H9 (cell line): Measurements from ENCODE around the gene RBKS. TPM values are rescaled to one million over a fixed set of nuclear protein-coding genes. Genes with fewer than 3 reads are reported as not detected.

Source experiments
- DNase-seq: peaks from one replicate; pipeline ENCODE4 v3.0.0-alpha.2; 2017
- H2AFZ ChIP-seq: one replicate; pipeline ENCODE4 v1.6.1; 2013; ENCODE audit warnings: mild to moderate bottlenecking, low read length, control low read depth, moderate library complexity
- H2AK5ac ChIP-seq: 2 replicates; pipeline ENCODE4 v1.6.1; 2013; ENCODE audit warnings: low read length, control low read depth, mixed read lengths; ENCODE audit not compliant: insufficient read length
- H2BK120ac ChIP-seq: one replicate; pipeline ENCODE4 v1.6.1; 2013; ENCODE audit warnings: low read depth, mild to moderate bottlenecking, low read length, control low read depth, inconsistent platforms; ENCODE audit not compliant: poor library complexity, severe bottlenecking
- H2BK12ac ChIP-seq: 2 replicates; pipeline ENCODE4 v1.6.1; 2013; ENCODE audit warnings: low read length, control low read depth, mixed read lengths, low read depth; ENCODE audit not compliant: insufficient read length
- H2BK15ac ChIP-seq: 2 replicates; pipeline ENCODE4 v1.6.1; 2013; ENCODE audit warnings: low read depth, low read length, control low read depth
- H2BK20ac ChIP-seq: one replicate; pipeline ENCODE4 v1.6.1; 2013; ENCODE audit warnings: low read depth, mild to moderate bottlenecking, low read length, control low read depth, inconsistent platforms; ENCODE audit not compliant: poor library complexity, severe bottlenecking
- H2BK5ac ChIP-seq: 2 replicates; pipeline ENCODE4 v1.6.1; 2013; ENCODE audit warnings: low read length, control low read depth, mixed read lengths; ENCODE audit not compliant: insufficient read length
- H3K14ac ChIP-seq: 2 replicates; pipeline ENCODE4 v1.6.1; 2013; ENCODE audit warnings: low read length, control low read depth; ENCODE audit not compliant: insufficient read depth
- H3K18ac ChIP-seq: 2 replicates; pipeline ENCODE4 v1.6.1; 2013; ENCODE audit warnings: low read depth, mild to moderate bottlenecking, mixed read lengths, low read length, control low read depth; ENCODE audit not compliant: insufficient read length
- H3K23ac ChIP-seq: 2 replicates; pipeline ENCODE4 v1.6.1; 2013; ENCODE audit warnings: low read length, control low read depth, mixed read lengths, low read depth; ENCODE audit not compliant: insufficient read length
- H3K23me2 ChIP-seq: 2 replicates; pipeline ENCODE4 v1.6.1; 2013; ENCODE audit warnings: low read depth, mild to moderate bottlenecking, mixed read lengths, low read length, control low read depth; ENCODE audit not compliant: insufficient read length, poor library complexity, severe bottlenecking
- H3K27ac ChIP-seq: 2 replicates; pipeline ENCODE4 v1.5.1; 2013; ENCODE audit warnings: low read length, control low read depth, mixed read lengths, low read depth; ENCODE audit not compliant: insufficient read length
- H3K27me3 ChIP-seq: 2 replicates; pipeline ENCODE4 v1.6.1; 2013; ENCODE audit warnings: low read length, control low read depth, inconsistent platforms; ENCODE audit not compliant: insufficient read depth
- H3K4ac ChIP-seq: 2 replicates; pipeline ENCODE4 v1.6.1; 2013; ENCODE audit warnings: low read depth, mild to moderate bottlenecking, control low read depth, inconsistent platforms, low read length, moderate library complexity
- H3K4me1 ChIP-seq: 2 replicates; pipeline ENCODE4 v1.6.1; 2013; ENCODE audit warnings: low read length, control low read depth, inconsistent platforms; ENCODE audit not compliant: insufficient read depth
- H3K4me2 ChIP-seq: 2 replicates; pipeline ENCODE4 v1.6.1; 2013; ENCODE audit warnings: low read length, control low read depth, mixed read lengths; ENCODE audit not compliant: insufficient read length, insufficient read depth
- H3K56ac ChIP-seq: 2 replicates; pipeline ENCODE4 v1.6.1; 2013; ENCODE audit warnings: low read depth, mild to moderate bottlenecking, mixed read lengths, low read length, control low read depth; ENCODE audit not compliant: insufficient read length
- H3K79me1 ChIP-seq: 2 replicates; pipeline ENCODE4 v1.6.1; 2013; ENCODE audit warnings: low read depth, mild to moderate bottlenecking, moderate library complexity, low read length, control low read depth, inconsistent platforms; ENCODE audit not compliant: insufficient read depth, poor library complexity, severe bottlenecking
- H3K79me2 ChIP-seq: 2 replicates; pipeline ENCODE4 v1.6.1; 2013; ENCODE audit warnings: low read length, control low read depth, inconsistent platforms; ENCODE audit not compliant: insufficient read depth
- H3K9ac ChIP-seq: 2 replicates; pipeline ENCODE4 v1.6.1; 2013; ENCODE audit warnings: low read length, control low read depth, mixed read lengths; ENCODE audit not compliant: insufficient read length; ENCODE audit errors: extremely low read depth
- H3K9me3 ChIP-seq: one replicate; pipeline ENCODE4 v1.6.1; 2013; ENCODE audit warnings: low read depth, low read length, inconsistent platforms; ENCODE audit not compliant: control insufficient read depth
- H3T11ph ChIP-seq: one replicate; pipeline ENCODE4 v1.6.1; 2013; ENCODE audit warnings: mild to moderate bottlenecking, low read length, control low read depth, inconsistent platforms
- H4K20me1 ChIP-seq: one replicate; pipeline ENCODE4 v1.6.1; 2013; ENCODE audit not compliant: control insufficient read depth, insufficient read length, insufficient read depth
- H4K5ac ChIP-seq: 2 replicates; pipeline ENCODE4 v1.6.1; 2013; ENCODE audit warnings: low read depth, mild to moderate bottlenecking, mixed read lengths, low read length, control low read depth; ENCODE audit not compliant: insufficient read length
- H4K8ac ChIP-seq: replicated peaks from 2 replicates; pipeline ENCODE4 v1.6.1; 2013; ENCODE audit warnings: low read length, control low read depth, mixed read lengths, low read depth; ENCODE audit not compliant: insufficient read length
- H4K91ac ChIP-seq: 2 replicates; pipeline ENCODE4 v1.6.1; 2013; ENCODE audit warnings: low read depth, mild to moderate bottlenecking, moderate library complexity, mixed read lengths, low read length, control low read depth; ENCODE audit not compliant: insufficient read length
- H3K27ac Mint-ChIP-seq, 3 experiments: 2 replicates in 2 of 3; 3 replicates in 1 of 3; pipeline ENCODE4 v1.8.0; 2020 to 2021; ENCODE audit warnings: mixed read lengths in 3 of 3, mild to moderate bottlenecking in 1 of 3, moderate library complexity in 1 of 3
- H3K27me3 Mint-ChIP-seq: 2 replicates; pipeline ENCODE4 v1.8.0; 2021; ENCODE audit warnings: low read depth, mild to moderate bottlenecking, moderate library complexity, mixed read lengths
- H3K36me3 Mint-ChIP-seq, 3 experiments: 2 replicates in 2 of 3; 3 replicates in 1 of 3; pipeline ENCODE4 v1.8.0; 2020 to 2021; ENCODE audit warnings: low read depth in 3 of 3, mixed read lengths in 3 of 3; ENCODE audit not compliant: insufficient read depth in 1 of 3
- H3K4me1 Mint-ChIP-seq, 2 experiments: 2 replicates each; pipeline ENCODE4 v1.8.0; 2020; ENCODE audit warnings: mixed read lengths in 2 of 2
- H3K4me3 Mint-ChIP-seq, 2 experiments: 2 replicates in 1 of 2; 3 replicates in 1 of 2; pipeline ENCODE4 v1.8.0; 2020 to 2021; ENCODE audit warnings: mild to moderate bottlenecking in 2 of 2, mixed read lengths in 2 of 2, moderate library complexity in 1 of 2
- H3K9me3 Mint-ChIP-seq, 2 experiments: 2 replicates in 1 of 2; 3 replicates in 1 of 2; pipeline ENCODE4 v1.8.0; 2020; ENCODE audit warnings: mild to moderate bottlenecking in 2 of 2, mixed read lengths in 2 of 2, moderate library complexity in 1 of 2
- CTCF ChIP-seq: fragments of 200-600 bp; sonication (generic); conservative IDR thresholded peaks from 3 replicates; pipeline ENCODE4 v1.8.0; 2021; ENCODE audit warnings: antibody characterized with exemption, mild to moderate bottlenecking
- WGBS: extraction: QIAGEN DNeasy Blood & Tissue Kit; methylation state at CpG from one replicate; pipeline ENCODE4 v1.1.7; 2013; ENCODE audit warnings: missing lambda C conversion rate, low lambda C conversion rate, mixed read lengths; ENCODE audit not compliant: insufficient read length; ENCODE audit errors: extremely low coverage; 5-methylcytosine and 5-hydroxymethylcytosine counted together
- total RNA-seq: library from RNA; stranded (reverse); gene quantifications from 2 replicates; pipeline ENCODE4 v1.2.1, GENCODE V29; 2021

RBKS gene
- total RNA-seq, 1 experiment from 2014 or later = 2.3 TPM

- Histone ChIP-seq H3K23ac (no peak overlapping the region), H2AFZ (no peak overlapping the region), H3K4me2 (no peak overlapping the region), H3K14ac (no peak overlapping the region), H2BK5ac (no peak overlapping the region), H4K8ac (no peak overlapping the region), H2BK20ac (no peak overlapping the region), H3K23me2 (peaks cover 10% of the 10 kb centered on the region), H3K4me1 (no peaks in the 10 kb centered on the region), H4K5ac (no peak overlapping the region), H3K9ac (no peak overlapping the region), H3K56ac (no peak overlapping the region), H3K79me1 (no peaks in the 10 kb centered on the region), H3T11ph (no peak overlapping the region), H2BK12ac (no peak overlapping the region), H2BK15ac (no peak overlapping the region), H3K9me3 (no peaks in the 10 kb centered on the region), H3K27me3 (no peaks in the 10 kb centered on the region), H2AK5ac (no peak overlapping the region), H3K27ac (no peak overlapping the region), H2BK120ac (no peak overlapping the region), H3K18ac (no peak overlapping the region), H4K91ac (no peak overlapping the region), H4K20me1 (no peaks in the 10 kb centered on the region), H3K79me2 (no peaks in the 10 kb centered on the region), H3K4ac (no peak overlapping the region)
- no peak overlapping the region for H3K4me3 Mint-ChIP-seq
- peaks cover 11 to 12% of the 10 kb centered on the region in 2 experiments for H3K9me3 Mint-ChIP-seq
- no peak for DNase-seq
- TF ChIP-seq CTCF = no peak
- WGBS = no CpG with 5 or more reads among the region's 4 CpGs
- H3K27ac Mint-ChIP-seq = no peak overlapping the region
- H3K36me3 Mint-ChIP-seq = peaks cover 0 to 12% (median 0%) of the 10 kb centered on the region in 3 experiments; a peak in 1 of 7 replicates
- peaks cover 13 to 14% of the 10 kb centered on the region in 2 experiments for H3K4me1 Mint-ChIP-seq
- H3K27me3 Mint-ChIP-seq = no peaks in the 10 kb centered on the region; the same call in none of the 2 replicates
These were observed 151.2 kb downstream of the RBKS start for GRCh38 chr2:27739058-27739373.
